BLaER1 treated with 17β-estradiol and CSF1 and Interleukin-3, amounts not matched to agents 10 nM and 100 nM (cell line): ENCODE data around the gene STRA8.

Source experiments
- H3K27ac ChIP-seq, 11 experiments: shearing (Covaris generic); formaldehyde crosslinking; 2 replicates each; pipeline ENCODE4 v1.8.1; 2022
- H3K27me3 ChIP-seq, 11 experiments: shearing (Covaris generic); formaldehyde crosslinking; 2 replicates each; pipeline ENCODE4 v1.8.1; 2022
- H3K36me3 ChIP-seq, 11 experiments: shearing (Covaris generic); formaldehyde crosslinking; 2 replicates each; pipeline ENCODE4 v1.8.1; 2022
- H3K4me1 ChIP-seq, 10 experiments: shearing (Covaris generic); formaldehyde crosslinking; 2 replicates each; pipeline ENCODE4 v1.8.1; 2022
- H3K4me2 ChIP-seq, 11 experiments: shearing (Covaris generic); formaldehyde crosslinking; 2 replicates each; pipeline ENCODE4 v1.8.1; 2022
- H3K4me3 ChIP-seq, 10 experiments: shearing (Covaris generic); formaldehyde crosslinking; 2 replicates each; pipeline ENCODE4 v1.8.1; 2022
- H3K9ac ChIP-seq, 11 experiments: shearing (Covaris generic); formaldehyde crosslinking; 2 replicates each; pipeline ENCODE4 v1.8.1; 2022
- H3K9me3 ChIP-seq, 11 experiments: shearing (Covaris generic); formaldehyde crosslinking; replicated peaks in 1 of 11; 2 replicates each; pipeline ENCODE4 v1.8.1; 2022
- H4K20me1 ChIP-seq, 11 experiments: shearing (Covaris generic); formaldehyde crosslinking; 2 replicates each; pipeline ENCODE4 v1.8.1; 2022
- Cebpa-rat ChIP-seq, 11 experiments: shearing (Covaris generic); IDR thresholded peaks; 2 replicates each; pipeline ENCODE4 v1.8.1; 2022

The STRA8 gene

GRCh38 chr7:135274495-135275268, 41.0 kb downstream of the STRA8 start:
- TF ChIP-seq Cebpa-rat (IDR thresholded peaks at IDR 0.05) = no peak
- Histone ChIP-seq H3K4me3 (no peak overlapping the region), H3K9ac (no peak overlapping the region), H3K4me2 (no peak overlapping the region), H3K27me3 (no peaks in the 10 kb centered on the region), H4K20me1 (no peaks in the 10 kb centered on the region), H3K9me3 (no peaks in the 10 kb centered on the region), H3K4me1 (no peaks in the 10 kb centered on the region), H3K36me3 (no peaks in the 10 kb centered on the region), H3K27ac (no peak overlapping the region)

- no peaks in the 10 kb centered on the region for H4K20me1 ChIP-seq
- TF ChIP-seq Cebpa-rat (IDR thresholded peaks at IDR 0.05) = no peak
- H3K4me2 ChIP-seq = no peak overlapping the region
- H3K27me3 ChIP-seq = no peaks in the 10 kb centered on the region
- no peaks in the 10 kb centered on the region for H3K9me3 ChIP-seq
- H3K36me3 ChIP-seq = no peaks in the 10 kb centered on the region
- no peak overlapping the region for H3K9ac ChIP-seq
- no peak overlapping the region for H3K4me3 ChIP-seq
- H3K27ac ChIP-seq = no peak overlapping the region
- no peaks in the 10 kb centered on the region for H3K4me1 ChIP-seq
Observed at GRCh38 chr7:135275971-135276580, 42.4 kb downstream of the STRA8 start.

- peaks cover 4 to 7% (median 6%) of the 10 kb centered on the region in 10 experiments for H3K4me1 ChIP-seq
- no peaks in the 10 kb centered on the region for H4K20me1 ChIP-seq
- no peak overlapping the region for H3K27ac ChIP-seq
- no peaks in the 10 kb centered on the region for H3K36me3 ChIP-seq
- H3K4me3 ChIP-seq = no peak overlapping the region
- H3K9me3 ChIP-seq = no peaks in the 10 kb centered on the region
- TF ChIP-seq Cebpa-rat (IDR thresholded peaks at IDR 0.05) = no peak
- no peak overlapping the region for H3K9ac ChIP-seq
- no peaks in the 10 kb centered on the region for H3K27me3 ChIP-seq
- no peak overlapping the region for H3K4me2 ChIP-seq
Observed at GRCh38 chr7:135277161-135277560, 43.5 kb downstream of the STRA8 start.

- H3K9ac ChIP-seq = peak overlapping the region in 2 of 11 experiments; percentile 21 to 51; a peak in 3 of 22 replicates
- TF ChIP-seq Cebpa-rat (IDR thresholded peaks at IDR 0.05) = no peak
- no peaks in the 10 kb centered on the region; a peak in 1 of 22 replicates for H4K20me1 ChIP-seq
- H3K36me3 ChIP-seq = no peaks in the 10 kb centered on the region
- H3K4me2 ChIP-seq = peak overlapping the region; percentile 60 to 89 (median 79); a peak in 21 of 22 replicates
- peak overlapping the region in 7 of 11 experiments; percentile 43 to 68 (median 52); a peak in 10 of 22 replicates for H3K27ac ChIP-seq
- H3K9me3 ChIP-seq = no peaks in the 10 kb centered on the region
- H3K27me3 ChIP-seq = no peaks in the 10 kb centered on the region
- H3K4me3 ChIP-seq = no peak overlapping the region
- H3K4me1 ChIP-seq = peaks cover 19 to 27% (median 23%) of the 10 kb centered on the region in 10 experiments
Observed at GRCh38 chr7:135281363-135281949, 47.8 kb downstream of the STRA8 start.

- no peaks in the 10 kb centered on the region for H3K27me3 ChIP-seq
- peak overlapping the region in 1 of 10 experiments; percentile 14; a peak in 3 of 20 replicates for H3K4me3 ChIP-seq
- no peaks in the 10 kb centered on the region for H3K36me3 ChIP-seq
- H3K4me1 ChIP-seq = peaks cover 19 to 27% (median 23%) of the 10 kb centered on the region in 10 experiments
- H3K27ac ChIP-seq = peak overlapping the region in 9 of 11 experiments; percentile 15 to 68 (median 51); a peak in 16 of 22 replicates
- H3K9me3 ChIP-seq = no peaks in the 10 kb centered on the region
- H4K20me1 ChIP-seq = no peaks in the 10 kb centered on the region; a peak in 1 of 22 replicates
- H3K9ac ChIP-seq = peak overlapping the region in 9 of 11 experiments; percentile 17 to 51 (median 30); a peak in 13 of 22 replicates
- H3K4me2 ChIP-seq = peak overlapping the region; percentile 60 to 89 (median 79)
- no peak for TF ChIP-seq Cebpa-rat (IDR thresholded peaks at IDR 0.05)
Observed at GRCh38 chr7:135282561-135283254, 49.1 kb downstream of the STRA8 start.

- H3K9ac ChIP-seq = no peak overlapping the region
- no peaks in the 10 kb centered on the region; a peak in 1 of 22 replicates for H4K20me1 ChIP-seq
- H3K9me3 ChIP-seq = no peaks in the 10 kb centered on the region
- no peaks in the 10 kb centered on the region for H3K27me3 ChIP-seq
- no peaks in the 10 kb centered on the region for H3K36me3 ChIP-seq
- no peak for TF ChIP-seq Cebpa-rat (IDR thresholded peaks at IDR 0.05)
- peak overlapping the region in 7 of 11 experiments; percentile 70 to 89 (median 79); a peak in 7 of 22 replicates for H3K4me2 ChIP-seq
- H3K4me1 ChIP-seq = peaks cover 19 to 27% (median 23%) of the 10 kb centered on the region in 10 experiments
- no peak overlapping the region for H3K27ac ChIP-seq
- no peak overlapping the region for H3K4me3 ChIP-seq
Observed at GRCh38 chr7:135283959-135284638, 50.5 kb downstream of the STRA8 start.

GRCh38 chr7:135285547-135286233, 52.1 kb downstream of the STRA8 start:
- Histone ChIP-seq H3K27ac (no peak overlapping the region), H3K36me3 (no peaks in the 10 kb centered on the region), H3K9me3 (peaks cover 0 to 9% (median 6%) of the 10 kb centered on the region in 11 experiments; a peak in 9 of 22 replicates), H3K4me2 (no peak overlapping the region), H4K20me1 (no peaks in the 10 kb centered on the region; a peak in 1 of 22 replicates), H3K27me3 (no peaks in the 10 kb centered on the region), H3K4me3 (no peak overlapping the region), H3K9ac (no peak overlapping the region), H3K4me1 (peaks cover 19 to 27% (median 23%) of the 10 kb centered on the region in 10 experiments)
- no peak for TF ChIP-seq Cebpa-rat (IDR thresholded peaks at IDR 0.05)

- Histone ChIP-seq H3K9ac (no peak overlapping the region), H3K4me3 (no peak overlapping the region), H3K27ac (no peak overlapping the region), H3K36me3 (no peaks in the 10 kb centered on the region), H3K9me3 (peaks cover 0 to 10% (median 8%) of the 10 kb centered on the region in 11 experiments; a peak in 9 of 22 replicates), H3K4me1 (peaks cover 16 to 23% (median 19%) of the 10 kb centered on the region in 10 experiments), H3K4me2 (no peak overlapping the region), H3K27me3 (no peaks in the 10 kb centered on the region), H4K20me1 (no peaks in the 10 kb centered on the region; a peak in 1 of 22 replicates)
- no peak for TF ChIP-seq Cebpa-rat (IDR thresholded peaks at IDR 0.05)
Observed at GRCh38 chr7:135286876-135287275, 53.2 kb downstream of the STRA8 start.
